Fibroblast of the conjunctiva (primary cell): ENCODE data around the gene XRCC4.
"Not testable (repeated sequence)": the region's sequence is repeated elsewhere in the genome, so short reads cannot be mapped to it uniquely, and the experiment has no call there.

ENCODE experiments used
- DNase-seq: peaks from one replicate; pipeline ENCODE4 v3.0.0-alpha.2; 2010; ENCODE audit warnings: low read depth

The XRCC4 gene

GRCh38 chr5:83179966-83180365, 102.6 kb downstream of the XRCC4 start:
- DNase-seq, result no peak

- no peak for DNase-seq
These were observed 107.2 kb downstream of the XRCC4 start for GRCh38 chr5:83184534-83184933.

- DNase-seq, result no peak
These were observed 115.6 kb downstream of the XRCC4 start for GRCh38 chr5:83192947-83193346.

GRCh38 chr5:83197326-83197967, 120.1 kb downstream of the XRCC4 start:
- no peak for DNase-seq

- DNase-seq, result no peak
These were observed 121.8 kb downstream of the XRCC4 start for GRCh38 chr5:83199126-83199525.

GRCh38 chr5:83204651-83205050, 127.3 kb downstream of the XRCC4 start:
- no peak for DNase-seq

- DNase-seq, result no peak
These were observed 132.6 kb downstream of the XRCC4 start for GRCh38 chr5:83209963-83210362.

GRCh38 chr5:83219077-83219476, 141.7 kb downstream of the XRCC4 start:
- DNase-seq, result no peak

- no peak for DNase-seq
These were observed 142.1 kb downstream of the XRCC4 start for GRCh38 chr5:83219495-83219894.

- no peak for DNase-seq
These were observed 143.0 kb downstream of the XRCC4 start for GRCh38 chr5:83220331-83220730.

- DNase-seq, result no peak
These were observed 145.6 kb downstream of the XRCC4 start for GRCh38 chr5:83222906-83223305.

GRCh38 chr5:83227611-83228010, 150.3 kb downstream of the XRCC4 start:
- no peak for DNase-seq

GRCh38 chr5:83230511-83230910, 153.2 kb downstream of the XRCC4 start:
- no peak for DNase-seq

GRCh38 chr5:83244516-83244915, 167.2 kb downstream of the XRCC4 start:
- DNase-seq, result no peak

- DNase-seq, result no peak
These were observed 167.7 kb downstream of the XRCC4 start for GRCh38 chr5:83245037-83245436.

- no peak for DNase-seq
These were observed 168.7 kb downstream of the XRCC4 start for GRCh38 chr5:83246071-83246470.

GRCh38 chr5:83249156-83249555, 171.8 kb downstream of the XRCC4 start:
- no peak for DNase-seq

- DNase-seq, result no peak
These were observed 174.5 kb downstream of the XRCC4 start for GRCh38 chr5:83251849-83252248.

- no peak for DNase-seq
These were observed 176.4 kb downstream of the XRCC4 start for GRCh38 chr5:83253720-83254119.

- DNase-seq, result peak; percentile 3
These were observed 177.9 kb downstream of the XRCC4 start for GRCh38 chr5:83255268-83255667.

- peak; percentile 5 for DNase-seq
These were observed 178.9 kb downstream of the XRCC4 start for GRCh38 chr5:83256091-83256780.

GRCh38 chr5:83257684-83258083, 180.3 kb downstream of the XRCC4 start:
- not testable (repeated sequence) for DNase-seq

- no peak for DNase-seq
These were observed 188.0 kb downstream of the XRCC4 start for GRCh38 chr5:83265318-83265717.

- no peak for DNase-seq
These were observed 193.0 kb downstream of the XRCC4 start for GRCh38 chr5:83270311-83270710.
